ENCODE data around the gene SPPL2B. TPM values are rescaled to one million over a fixed set of nuclear protein-coding genes. Genes with fewer than 3 reads are reported as not detected.

Gene SPPL2B
- total and polyA plus RNA-seq, 9 of the 15 experiments (the other 6 are each of a cell fraction or from before 2014, with no cell fraction given) = 0.20 to 81.2 (median 15.1) TPM

GRCh38 chr19:2385053-2385721, 56.7 kb downstream of the SPPL2B start (continued):
- TF ChIP-seq NR2F6 (CRISPR knock-in tag; IDR thresholded peaks at IDR 0.05) (no peak), CBFA2T3 (IDR thresholded peaks at IDR 0.05) (peak; percentile 61), HINFP (tag; conservative IDR thresholded peaks at IDR 0.05; ENCODE audit: low read depth) (no peak), CREBBP (IDR thresholded peaks at IDR 0.05; ENCODE audit: low read depth, low read length) (no peak), ZNF146 (CRISPR knock-in tag; IDR thresholded peaks at IDR 0.05; ENCODE audit: unreplicated experiment) (no peak), ZNF143 (CRISPR knock-in tag; IDR thresholded peaks at IDR 0.05) (no peak), TAF1 (IDR thresholded peaks at IDR 0.05; ENCODE audit: control insufficient read depth, extremely low read depth, insufficient read depth, low read length, severe bottlenecking) (no peak), NFIC (IDR thresholded peaks at IDR 0.05) (no peak), SRSF7 (optimal IDR thresholded peaks at IDR 0.05; ENCODE audit: low read depth, low read length) (no peak), PHB2 (IDR thresholded peaks at IDR 0.05; ENCODE audit: low read depth) (no peak), C11orf30 (IDR thresholded peaks at IDR 0.05; ENCODE audit: low read depth) (peak; percentile 80), SAFB2 (IDR thresholded peaks at IDR 0.05; ENCODE audit: borderline replicate concordance, low read depth, low read length, severe bottlenecking) (no peak), NFIX (CRISPR knock-in tag; IDR thresholded peaks at IDR 0.05; ENCODE audit: low read depth) (no peak), PREB (CRISPR knock-in tag; IDR thresholded peaks at IDR 0.05) (no peak), RFX7 (CRISPR knock-in tag; IDR thresholded peaks at IDR 0.05) (no peak), ZNF449 (CRISPR knock-in tag; IDR thresholded peaks at IDR 0.05) (no peak), CGGBP1 (CRISPR knock-in tag; IDR thresholded peaks at IDR 0.05) (no peak), CREB3 (tag; conservative IDR thresholded peaks at IDR 0.05; ENCODE audit: low read depth) (0 out of 2 replicates have a peak, but pooled peaks have one; percentile 63), KDM5B (IDR thresholded peaks at IDR 0.05; ENCODE audit: insufficient replicate concordance, low read depth, low read length) (peak; percentile 54), PHF21A (IDR thresholded peaks at IDR 0.05; ENCODE audit: borderline replicate concordance, low read depth) (no peak), MAZ (CRISPR knock-in tag; conservative IDR thresholded peaks at IDR 0.05 in 1 of 2, IDR thresholded peaks at IDR 0.05 in 1 of 2) (peak in 1 of 2 experiments; percentile 33; a peak in 1 of 4 replicates), KDM1A (IDR thresholded peaks at IDR 0.05) (peak; percentile 87 to 93), ZNF217 (CRISPR knock-in tag; IDR thresholded peaks at IDR 0.05) (no peak), ZSCAN32 (CRISPR knock-in tag; IDR thresholded peaks at IDR 0.05) (no peak)

Measured in K562 (cell line).